NCI-H446 treated with DMSO at 0.1 percent for 48 hours (cell line): ENCODE measurements around the gene ECM1.

Source experiments
- DNase-seq: peaks from one replicate; lab custom pipeline; 2025; lab: John Stamatoyannopoulos, UW

Gene ECM1

DNA sequence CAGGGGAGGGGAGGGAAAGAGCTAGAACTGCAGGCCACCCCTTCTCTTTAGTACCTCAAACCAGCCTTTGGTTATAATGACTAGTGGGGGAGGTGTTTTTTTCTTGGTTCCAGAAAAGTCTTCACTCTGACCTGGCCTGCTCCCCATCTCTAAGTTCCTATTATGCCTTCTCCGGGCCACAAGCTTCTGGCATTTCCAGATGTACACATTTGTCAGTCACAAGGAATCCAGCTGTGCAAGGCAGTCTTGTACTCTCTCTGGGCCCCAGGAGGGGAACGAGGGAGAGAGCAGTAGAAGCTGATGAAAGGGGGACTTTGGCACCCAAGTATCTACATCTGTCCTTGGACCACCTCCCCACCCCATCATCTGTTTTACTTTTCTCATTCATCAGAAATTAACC, 4.9 kb downstream of the ECM1 start:
- DNase-seq: no peak

DNA sequence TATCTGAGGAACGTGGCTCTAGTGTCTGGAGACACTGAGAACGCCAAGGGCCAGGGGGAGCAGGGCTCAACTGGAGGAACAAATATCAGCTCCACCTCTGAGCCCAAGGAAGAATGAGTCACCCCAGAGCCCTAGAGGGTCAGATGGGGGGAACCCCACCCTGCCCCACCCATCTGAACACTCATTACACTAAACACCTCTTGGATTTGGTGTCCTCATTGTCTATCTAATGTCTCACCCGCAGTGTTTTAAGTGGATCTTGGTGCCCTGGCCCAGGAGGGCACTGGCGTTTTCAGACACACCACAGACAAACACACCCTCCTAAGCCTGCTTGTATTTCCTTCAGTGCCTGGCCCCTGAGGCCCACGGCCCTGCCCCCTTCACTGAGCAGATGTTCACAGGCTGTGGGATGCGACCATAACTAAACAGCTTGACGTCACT, 5.5 kb downstream of the ECM1 start:
- no peak for DNase-seq

DNA sequence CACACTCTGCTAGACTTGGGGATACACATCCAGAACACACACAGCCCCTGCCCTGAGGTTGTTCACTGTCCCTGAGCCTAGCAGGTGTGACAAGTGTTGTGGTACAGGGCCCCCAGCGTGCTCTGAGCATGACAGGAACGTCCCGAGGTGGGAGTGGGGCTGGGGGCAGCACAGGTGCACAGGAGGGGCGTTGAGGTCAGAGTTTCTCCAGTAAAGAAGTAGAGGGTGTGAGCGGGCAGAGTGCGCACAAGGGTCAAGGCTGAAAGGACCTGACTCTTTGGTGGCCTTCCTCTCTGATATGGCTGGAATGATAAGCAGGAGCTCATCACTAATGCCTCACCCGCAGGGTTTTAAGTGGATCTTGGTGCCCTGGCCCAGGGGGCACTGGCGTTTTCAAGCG, 6.4 kb downstream of the ECM1 start:
- DNase-seq: no peak

DNA sequence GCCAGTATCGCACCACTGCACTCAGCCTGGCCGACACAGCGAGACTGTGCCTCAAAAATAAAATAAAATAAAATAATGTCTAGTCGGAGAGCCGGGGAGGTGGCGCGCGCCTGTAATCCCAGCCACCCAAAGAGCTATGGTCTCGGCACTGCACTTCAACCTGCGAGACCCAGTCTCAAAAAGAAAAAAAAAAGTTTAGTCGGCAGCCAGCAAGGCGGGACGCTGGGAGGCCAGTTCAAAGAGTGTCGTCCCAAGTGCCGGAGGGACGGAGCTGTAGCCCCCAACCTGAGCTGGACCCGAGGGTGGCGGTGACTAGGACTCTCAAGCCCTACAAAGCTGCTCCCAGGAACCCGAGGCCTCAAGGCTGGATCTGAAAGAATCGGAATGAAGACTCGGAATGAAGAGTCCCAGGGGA, 7.0 kb downstream of the ECM1 start:
- DNase-seq: no peak

DNA sequence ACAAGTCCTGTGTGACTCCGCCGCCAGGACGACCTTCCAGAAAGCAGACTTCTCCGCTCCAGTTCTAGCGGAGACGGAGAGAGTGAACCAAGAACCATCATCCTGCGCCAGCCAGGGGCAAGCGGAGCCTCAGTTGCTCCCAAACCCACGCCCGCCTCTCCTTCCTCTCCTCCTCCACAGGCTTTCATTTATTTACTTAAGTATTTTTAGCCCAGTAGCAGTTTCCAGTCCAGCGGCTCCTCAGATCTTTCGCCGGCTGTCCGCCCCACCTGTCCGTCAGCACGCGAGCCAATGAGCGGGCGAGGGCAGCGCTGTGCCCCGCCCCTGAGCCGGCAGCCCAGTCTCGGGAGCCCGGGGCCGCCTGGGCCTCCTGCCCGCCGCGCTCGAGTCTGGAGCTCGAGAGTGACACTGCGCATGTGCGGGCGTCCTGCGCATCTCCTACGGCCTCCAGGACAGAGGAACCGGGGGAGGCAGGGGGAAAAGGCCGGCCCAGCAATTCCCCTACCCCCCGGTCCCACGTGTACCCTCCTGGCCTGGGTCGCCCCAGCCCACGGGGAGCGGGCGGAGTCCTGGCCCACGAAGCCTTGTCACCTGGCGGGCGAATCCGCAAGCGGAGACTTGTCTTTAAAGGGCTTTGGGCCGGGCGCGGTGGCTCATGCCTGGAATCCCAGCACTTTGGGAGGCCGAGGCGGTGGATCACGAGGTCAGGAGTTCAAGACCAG, 7.6 kb downstream of the ECM1 start, which contains the start of gene FALEC:
Gene FALEC (plus strand): TSS at position 425 of the 722 bp plus-strand sequence.
- peak; percentile 96 for DNase-seq

DNA sequence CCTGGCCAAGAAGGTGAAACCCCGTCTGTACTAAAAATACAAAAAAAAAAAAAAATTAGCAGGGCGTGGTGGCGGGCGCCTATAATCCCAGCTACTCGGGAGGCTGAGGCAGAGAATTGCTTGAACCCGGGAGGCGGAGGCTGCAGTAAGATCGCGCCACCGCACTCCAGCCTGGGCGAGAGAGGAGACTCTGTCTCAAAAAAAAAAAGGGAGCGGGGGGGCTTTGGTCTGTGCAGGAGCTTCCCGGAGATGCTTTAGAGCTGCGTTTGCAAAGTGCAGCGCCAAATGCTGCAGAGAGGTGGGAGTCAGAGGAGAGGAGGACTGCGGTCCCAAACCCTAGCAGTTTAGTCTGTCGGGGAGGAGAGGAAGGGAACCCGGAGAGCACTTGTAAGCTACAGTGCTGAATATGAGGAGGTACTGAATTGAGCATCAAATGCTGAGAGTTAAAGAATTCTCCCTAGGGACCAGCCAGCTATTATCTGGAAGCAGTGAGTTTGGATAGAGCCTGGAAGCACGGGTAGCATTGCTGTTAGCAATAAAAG, 8.2 kb downstream of the ECM1 start:
- no peak for DNase-seq

DNA sequence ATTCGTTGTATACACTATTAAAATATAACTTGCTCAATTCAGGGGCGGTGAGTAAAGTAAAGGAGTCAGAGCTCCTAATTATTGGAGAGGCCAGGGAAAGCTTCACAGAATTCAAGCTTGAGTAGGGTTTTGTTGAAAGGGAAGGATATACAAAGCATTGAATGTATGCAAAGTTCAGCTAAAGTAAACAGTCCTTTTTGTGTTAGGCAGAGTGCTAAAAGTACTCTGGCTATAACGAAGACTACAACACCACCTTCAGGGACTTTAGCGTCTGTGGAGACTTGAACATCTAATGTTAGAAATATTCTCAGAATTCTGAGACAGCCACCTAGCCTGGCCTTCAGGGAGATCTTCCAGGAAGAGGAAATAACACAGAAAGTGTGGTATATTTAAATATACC, 8.7 kb downstream of the ECM1 start:
- no peak for DNase-seq

DNA sequence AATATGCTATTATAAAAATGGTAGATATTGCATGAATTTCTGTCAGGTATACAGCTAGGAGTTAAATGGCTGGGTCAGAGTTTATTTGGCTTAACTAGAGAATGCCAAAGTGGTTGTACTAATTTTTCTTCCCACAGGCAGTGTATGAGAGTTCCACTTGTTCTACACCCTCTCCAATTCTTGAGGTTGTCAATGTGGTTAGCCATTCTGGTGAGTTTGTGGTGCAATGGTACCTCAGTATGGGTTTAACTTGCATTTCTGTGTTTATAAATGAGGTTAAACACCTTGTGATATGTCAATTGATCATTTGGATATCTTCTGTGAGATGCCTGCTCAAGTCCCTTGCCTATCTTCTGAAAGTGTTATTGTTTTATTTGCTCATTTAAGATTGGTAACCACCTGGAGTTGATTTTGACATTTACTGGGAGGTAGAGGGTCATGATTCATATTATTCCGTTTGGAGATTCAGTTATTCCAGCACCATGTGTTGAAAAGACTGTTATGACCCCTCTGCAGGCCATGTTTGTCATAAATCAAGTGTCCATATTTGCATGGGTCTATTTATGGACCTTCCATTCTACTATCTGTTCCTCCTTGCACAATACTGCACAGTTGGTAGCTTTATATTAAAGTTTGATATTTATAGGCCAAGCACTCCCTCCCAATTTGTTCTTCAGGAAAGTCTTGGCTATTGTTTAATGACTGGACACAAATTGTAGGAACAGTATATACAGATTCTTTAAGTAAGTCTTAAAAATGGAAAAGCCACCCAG, 13.5 kb downstream of the ECM1 start:
- DNase-seq: no peak

DNA sequence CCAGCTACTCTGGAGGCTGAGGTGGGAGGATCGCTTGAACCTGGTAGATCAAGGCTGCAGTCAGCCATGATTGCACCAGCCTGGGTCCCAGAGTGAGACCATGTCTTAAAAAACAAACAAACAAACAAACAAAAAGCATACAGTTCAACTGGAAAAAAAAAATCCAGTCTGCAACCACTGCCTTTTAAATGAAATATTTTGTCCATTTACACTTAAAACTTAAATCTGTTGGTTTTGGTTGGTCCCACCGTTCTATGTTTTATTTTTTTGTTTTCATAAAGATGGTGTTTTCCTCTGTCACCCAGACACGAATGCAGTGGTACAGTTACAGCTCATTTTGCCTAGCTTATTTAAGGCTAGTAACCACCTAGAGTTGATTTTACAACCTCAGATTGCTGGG, 17.4 kb downstream of the ECM1 start:
- DNase-seq: no peak

DNA sequence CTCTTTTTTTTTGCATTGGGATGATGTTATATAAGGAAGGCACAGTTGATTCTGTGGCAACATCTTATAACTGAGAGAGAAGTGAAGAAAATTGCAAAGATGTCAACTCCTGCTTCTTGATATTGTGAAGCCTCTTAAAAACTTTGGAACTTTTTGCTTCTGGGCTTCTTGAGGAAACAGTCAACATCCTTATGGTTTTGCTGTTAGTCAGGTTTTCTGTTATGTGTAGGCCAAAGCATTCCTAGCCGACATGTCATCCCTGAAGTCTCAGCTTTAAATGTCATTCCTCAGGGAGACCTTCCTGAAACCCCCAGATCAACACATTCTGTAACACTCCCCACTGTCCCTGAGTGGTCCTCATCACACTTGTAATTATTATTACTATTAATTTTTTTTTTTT, 20.3 kb downstream of the ECM1 start:
- DNase-seq: no peak

DNA sequence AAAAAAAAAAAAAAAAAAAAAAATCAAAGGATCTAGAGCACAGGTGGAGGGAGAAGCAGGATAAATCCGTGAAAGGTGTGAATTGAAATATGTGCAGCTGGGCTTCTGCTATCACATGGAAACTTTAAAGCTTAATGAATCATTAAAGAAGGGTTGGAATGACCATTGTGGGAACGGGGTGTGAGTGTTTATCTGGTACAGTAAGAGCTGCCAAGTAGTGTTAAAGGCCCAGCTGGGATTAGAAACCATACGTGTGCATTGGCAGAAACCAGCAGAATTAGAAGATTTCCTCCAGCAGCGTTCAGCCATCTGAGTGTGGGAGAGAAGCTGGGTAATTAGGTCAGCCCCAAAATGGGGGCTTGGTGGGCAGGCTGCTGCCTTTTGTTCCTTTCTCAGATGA, 21.1 kb downstream of the ECM1 start:
- peak; percentile 31 for DNase-seq

DNA sequence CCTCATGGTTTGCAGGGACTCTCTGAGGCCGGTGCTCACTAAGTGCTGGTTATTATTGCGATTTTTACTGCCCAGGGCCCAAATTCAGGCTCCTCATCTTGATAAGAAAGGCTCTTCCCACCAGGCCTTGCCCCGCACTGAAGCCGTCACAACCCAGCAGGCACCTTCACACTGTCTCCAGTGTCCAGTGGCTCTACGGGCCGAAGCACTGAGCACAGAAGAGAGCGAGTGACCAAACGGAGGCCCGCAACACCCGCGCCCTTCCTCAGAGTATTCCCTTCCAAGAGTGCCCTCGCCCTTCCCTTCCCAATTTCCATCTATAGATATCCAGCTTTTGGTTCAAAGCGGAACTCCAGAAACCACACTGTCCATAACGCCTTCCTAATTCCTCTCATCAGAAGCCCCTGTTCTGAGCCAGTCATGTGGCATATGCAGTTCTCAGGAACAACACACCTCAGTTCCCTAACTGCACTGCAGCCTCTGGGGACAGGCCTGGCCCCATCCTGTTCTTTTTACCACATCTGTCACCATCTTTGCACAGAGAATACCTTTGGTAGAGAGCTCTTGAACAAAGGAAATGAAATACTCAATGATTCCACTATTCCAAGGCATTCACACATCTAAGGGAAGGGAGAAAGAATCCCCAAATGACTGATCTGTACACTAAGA, 22.7 kb downstream of the ECM1 start:
- no peak for DNase-seq

DNA sequence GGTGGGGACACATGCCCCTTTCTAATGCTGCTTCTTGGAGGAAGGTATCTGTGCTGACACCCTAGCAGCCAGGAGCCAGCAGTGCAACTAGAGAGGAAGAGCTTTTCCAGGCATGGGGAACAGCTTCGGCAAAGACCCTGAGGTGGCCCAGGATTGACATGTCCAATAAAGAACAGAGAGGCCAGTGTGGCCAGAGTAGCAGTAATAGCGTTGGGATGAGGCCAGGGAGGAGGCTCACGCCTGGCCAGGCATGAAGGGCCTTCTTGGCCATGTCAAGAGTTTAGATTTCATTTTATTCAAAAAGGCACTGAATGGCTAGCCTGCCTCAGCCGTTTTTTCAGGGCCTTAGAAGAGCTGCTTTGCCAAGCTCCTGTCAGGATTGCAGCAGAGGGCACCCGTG, 25.0 kb downstream of the ECM1 start:
- DNase-seq: no peak

DNA sequence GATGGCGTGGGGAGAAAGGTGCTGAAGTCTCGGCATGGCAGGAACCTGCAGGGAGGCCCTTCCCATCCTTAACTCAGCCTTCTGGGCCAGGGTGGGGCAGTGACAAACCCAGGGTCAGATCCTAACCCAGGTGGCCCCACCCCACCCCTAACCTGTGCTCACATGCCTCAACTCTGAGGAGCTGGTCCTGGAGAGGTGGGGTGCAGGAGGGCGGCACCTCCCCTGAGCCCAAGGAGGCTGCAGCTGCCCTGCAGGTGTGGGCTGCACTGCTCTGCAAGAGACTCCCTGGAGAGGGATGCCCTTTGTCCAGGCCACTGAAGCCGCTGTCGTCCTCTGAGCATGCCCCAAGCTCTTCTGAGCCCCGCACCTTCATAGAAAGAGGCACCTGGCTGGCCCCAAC, 26.1 kb downstream of the ECM1 start:
- DNase-seq: no peak

DNA sequence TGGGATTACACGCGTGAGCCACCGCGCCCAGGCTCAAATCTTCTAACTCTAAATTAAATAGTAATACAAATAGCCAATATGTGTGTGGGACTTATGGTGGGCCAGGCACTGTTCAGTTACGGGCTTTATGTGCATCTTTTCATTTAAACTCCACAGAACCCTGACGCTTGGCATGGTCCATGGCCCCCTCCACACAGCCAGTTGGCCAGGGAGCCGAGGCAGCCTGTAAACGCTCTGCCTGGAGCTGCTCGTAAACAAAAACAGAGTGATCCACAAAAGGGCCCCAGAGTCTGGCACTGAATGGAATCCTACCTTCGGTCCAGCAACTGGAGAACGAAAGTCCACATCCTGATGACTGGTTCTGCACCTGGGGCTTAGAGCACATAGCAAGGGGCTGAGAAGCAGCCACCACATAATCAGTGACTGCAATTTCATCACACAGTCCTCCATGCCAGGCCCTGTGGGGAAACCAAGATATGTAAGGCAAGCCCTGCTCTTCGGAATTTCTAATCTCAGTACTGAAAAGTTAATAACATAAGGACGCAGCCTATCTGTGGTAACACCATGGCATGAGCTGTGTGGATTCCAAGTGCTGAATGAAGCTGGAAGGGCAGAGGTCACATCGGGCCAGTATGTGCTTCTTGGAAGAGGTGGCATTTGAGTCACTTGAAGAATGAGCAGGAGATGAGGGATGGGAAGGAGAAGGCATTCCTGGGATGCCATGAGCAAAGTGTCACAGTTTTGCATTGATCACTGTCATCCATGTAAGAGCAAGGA, 27.8 kb downstream of the ECM1 start:
- DNase-seq: no peak

DNA sequence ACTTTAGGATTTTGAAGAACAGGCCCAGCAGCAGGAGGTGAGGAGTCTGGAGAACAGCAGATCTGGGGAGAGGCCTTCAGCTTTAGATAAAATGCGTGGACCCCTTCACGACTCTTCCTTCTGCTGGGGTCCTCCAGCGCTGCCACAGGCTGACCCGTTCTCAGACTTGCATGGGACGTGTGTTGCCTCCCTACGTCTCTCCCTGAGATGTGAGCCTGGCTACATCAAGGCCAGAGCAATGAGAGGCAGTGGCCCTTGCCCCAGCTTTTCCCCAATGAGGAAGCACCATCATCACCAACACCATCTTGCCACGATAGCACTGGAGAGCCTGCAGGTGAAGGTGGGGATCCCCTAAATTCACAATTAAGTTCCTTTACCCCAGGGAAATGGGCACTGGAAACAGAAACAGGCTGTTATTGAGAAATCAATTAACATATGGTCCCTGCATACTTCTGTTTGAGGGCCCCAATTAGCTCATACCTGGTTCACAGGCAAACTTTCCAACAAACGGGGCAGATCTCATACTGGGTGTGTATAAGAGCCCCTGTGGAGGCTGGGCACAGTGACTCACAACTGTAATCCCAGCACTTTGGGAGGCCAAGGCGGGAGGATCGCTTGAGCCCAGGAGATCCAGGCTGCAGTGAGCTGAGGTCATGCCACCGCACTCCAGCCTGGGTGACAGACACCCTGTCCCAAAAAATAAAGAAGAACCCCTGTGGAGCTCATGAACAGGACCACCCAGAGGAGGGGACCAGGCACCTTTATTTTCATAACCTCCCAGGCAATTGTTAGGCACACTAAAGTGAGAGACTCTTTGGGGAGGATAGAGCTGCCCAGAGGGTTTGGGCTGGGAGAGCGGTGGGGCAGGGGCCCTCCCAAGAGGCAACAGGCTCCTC, 29.2 kb downstream of the ECM1 start:
- no peak for DNase-seq

DNA sequence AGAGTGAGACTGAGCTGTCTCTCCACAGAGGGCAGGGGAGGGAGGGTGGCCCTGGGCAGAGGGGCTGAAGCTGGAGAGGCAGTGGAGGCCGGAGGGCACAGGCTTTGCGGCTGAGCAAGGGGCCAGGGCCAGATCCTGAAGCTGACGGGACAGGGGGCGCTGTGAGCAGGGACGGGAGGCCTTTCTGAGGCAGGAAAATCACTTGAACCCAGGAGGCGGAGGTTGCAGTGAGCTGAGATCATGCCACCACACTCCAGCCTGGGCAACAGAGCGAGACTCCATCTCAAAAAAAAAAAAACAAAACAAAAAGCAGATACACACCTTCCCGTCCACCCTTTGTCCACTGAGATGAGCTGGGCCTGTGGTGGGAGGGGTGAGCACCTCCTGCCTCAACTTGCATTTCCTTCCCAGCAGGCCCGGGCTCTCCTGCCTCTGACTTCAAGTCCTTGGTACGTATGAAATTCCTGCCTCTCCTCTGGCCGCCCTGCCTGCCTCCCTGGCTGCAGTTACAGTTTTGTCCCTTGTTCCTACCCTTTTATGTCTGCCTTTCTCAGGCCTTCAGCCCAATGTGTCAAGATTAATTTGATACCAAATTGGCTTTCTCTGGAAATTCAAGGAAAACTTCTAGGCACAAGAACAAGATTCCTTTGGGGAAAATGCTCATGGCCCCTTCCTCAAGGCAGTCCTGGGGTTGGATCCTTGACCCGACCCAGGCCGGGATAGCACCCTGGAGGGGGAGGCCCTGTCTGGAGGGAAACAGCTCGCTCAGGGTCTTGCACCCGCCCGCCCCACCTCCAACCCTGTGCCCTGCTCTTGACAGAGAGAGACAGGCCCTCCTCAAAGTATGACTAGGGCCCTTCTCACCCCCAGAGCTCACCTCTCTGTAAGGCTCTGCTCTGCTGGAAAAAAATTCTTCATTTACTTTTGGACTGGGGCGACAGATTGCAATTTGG, 30.1 kb downstream of the ECM1 start:
- DNase-seq: no peak

DNA sequence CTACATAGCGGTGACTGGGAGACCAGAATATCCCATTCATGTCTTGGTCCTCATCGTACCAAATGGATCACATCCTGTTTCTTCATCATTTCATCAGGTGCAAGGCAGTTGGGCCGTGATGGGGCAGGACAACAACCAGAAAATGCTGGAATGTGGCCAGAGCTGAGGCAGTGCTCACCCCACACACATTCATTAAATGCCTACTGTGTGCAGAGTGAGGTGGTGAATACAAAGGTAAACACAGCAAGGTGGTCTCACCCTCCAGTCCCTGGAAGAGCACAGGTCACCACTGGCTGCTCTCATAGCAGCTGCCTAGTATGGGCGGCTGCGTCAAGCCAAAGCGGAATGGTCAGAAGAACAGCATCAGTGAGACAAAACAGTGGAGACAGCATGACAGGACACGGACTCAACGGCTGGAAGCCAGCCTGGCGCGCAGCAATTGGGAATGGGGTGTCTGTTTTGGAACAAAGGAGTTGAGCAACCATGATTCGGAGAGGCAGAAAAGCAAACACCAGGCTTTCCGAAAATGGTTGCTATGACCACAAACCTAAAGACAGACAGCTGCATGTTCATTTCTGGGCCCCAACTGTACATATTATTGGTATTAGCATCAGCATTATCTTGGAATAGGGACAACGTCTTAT, 35.7 kb downstream of the ECM1 start:
- no peak for DNase-seq

DNA sequence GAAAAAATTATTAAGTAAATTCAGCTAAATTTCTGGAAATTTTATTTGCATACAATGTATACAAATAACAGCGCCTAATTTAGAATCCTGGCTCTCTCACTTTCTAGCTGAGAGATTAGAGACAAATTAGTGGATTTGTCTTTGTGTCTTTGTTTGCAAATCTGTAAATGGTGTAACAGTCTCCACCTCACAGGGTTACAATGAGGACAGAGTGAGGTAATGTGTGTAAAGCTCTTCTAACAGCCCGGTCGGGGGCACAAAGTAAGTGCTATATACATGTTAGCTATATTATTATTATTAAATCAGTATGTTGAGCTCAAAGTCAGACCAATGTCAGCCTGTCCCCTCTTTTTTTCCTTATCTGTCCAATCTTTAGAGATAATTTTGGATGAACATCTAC, 36.3 kb downstream of the ECM1 start:
- DNase-seq: no peak
